Kidney (tissue), 14 donors: ENCODE data around the gene APBA1. TPM values are rescaled to one million over a fixed set of nuclear protein-coding genes. Genes with fewer than 3 reads are reported as not detected.

Experiments used
- DNase-seq, 5 donors: peaks; one replicate each; pipeline ENCODE4 v3.0.0-alpha.2; 2013 to 2020
- FAIRE-seq: peaks from 2 replicates; lab custom pipeline; 2012; peaks lifted over from hg19 to GRCh38; lab: Jason Lieb, UNC
- H3K27ac ChIP-seq, 2 donors: one replicate each; pipeline ENCODE4 v1.7.0; 2013; ENCODE audit warnings: low read depth in 2 of 2, low read length in 2 of 2, inconsistent platforms in 1 of 2
- H3K27me3 ChIP-seq: one replicate; pipeline ENCODE4 v1.7.1; 2013; ENCODE audit warnings: low read length, inconsistent platforms; ENCODE audit not compliant: control insufficient read depth, insufficient read depth
- H3K36me3 ChIP-seq, 3 donors: one replicate each; pipeline versions ENCODE4 v1.7.0 to v1.7.1; 2013; ENCODE audit warnings: low read length in 3 of 3, control low read depth in 1 of 3, inconsistent platforms in 1 of 3; ENCODE audit not compliant: insufficient read depth in 3 of 3, control insufficient read depth in 2 of 3
- H3K4me1 ChIP-seq, 3 donors: one replicate each; pipeline versions ENCODE4 v1.7.0 to v1.7.1; 2013; ENCODE audit warnings: low read length in 3 of 3, inconsistent platforms in 1 of 3, low read depth in 1 of 3; ENCODE audit not compliant: control insufficient read depth in 2 of 3, insufficient read depth in 2 of 3
- H3K4me3 ChIP-seq, 3 donors: one replicate each; pipeline versions ENCODE4 v1.7.0 to v1.8.1; 2013; ENCODE audit warnings: low read length in 3 of 3, control low read depth in 1 of 3, inconsistent platforms in 1 of 3
- H3K9ac ChIP-seq, 3 donors: one replicate each; pipeline versions ENCODE4 v1.7.0 to v1.7.1; 2013; ENCODE audit warnings: low read length in 3 of 3, control low read depth in 1 of 3, inconsistent platforms in 1 of 3
- H3K9me3 ChIP-seq, 3 donors: one replicate each; pipeline versions ENCODE4 v1.7.0 to v1.7.1; 2013; ENCODE audit warnings: low read length in 3 of 3, control low read depth in 1 of 3, inconsistent platforms in 1 of 3; ENCODE audit not compliant: control insufficient read depth in 2 of 3, insufficient read depth in 1 of 3
- intact Hi-C: fragments of 100-400 bp; cut with DNase I; formaldehyde crosslinking; loops from one replicate; pipeline ENCODE4 v1.11.1; 2022
- polyA plus RNA-seq: library from polyadenylated mRNA; stranded (reverse); fragments of 350-450 nt; fragmentation: Illumina TruSeq; extraction: RNeasy Lipid Tissue Mini Kit (QIAGEN cat#74804); gene quantifications from one replicate; pipeline ENCODE4 v1.2.3, GENCODE V29; 2014; ENCODE audit warnings: low read depth, low replicate concordance; ENCODE audit not compliant: insufficient read depth
- total RNA-seq: library from RNA; stranded (reverse); fragmentation: NEBNext Ultra II Directional; extraction: Animal tissue kit (Norgen Biotek cat#: 25700); gene quantifications from one replicate; pipeline ENCODE4 v1.2.1, GENCODE V29; 2021
- TF ChIP-seq, protein P1 (sequence below): IDR thresholded peaks from 3 replicates; pipeline ENCODE4 v1.5.1; 2012; ENCODE audit warnings: mild to moderate bottlenecking, moderate library complexity, borderline replicate concordance; ENCODE audit not compliant: insufficient read depth; ENCODE audit errors: extremely low read depth
- donor health status: control.
- donor health status: control.
- donor health status: control.
- donor health status: control.
- donor health status: control.
- donor health status: DM: yes; HTN: yes; CAD: no.
- donor health status: Normal renal cell carcinoma (clear cell type).

APBA1 gene
- total and polyA plus RNA-seq, 2 donors from 2014 or later, result 1.3 to 5.1 TPM

GRCh38 chr9:69391946-69392345, 280.2 kb downstream of the APBA1 start:
- no peaks in the 10 kb centered on the region for H3K36me3 ChIP-seq
- H3K9ac ChIP-seq, result no peak overlapping the region
- no peak for FAIRE-seq
- no peaks in the 10 kb centered on the region for H3K27me3 ChIP-seq
- no peak overlapping the region for H3K4me3 ChIP-seq
- DNase-seq, result peak in 2 of 5 donors; percentile 23 to 66
- TF ChIP-seq, protein P1, sequence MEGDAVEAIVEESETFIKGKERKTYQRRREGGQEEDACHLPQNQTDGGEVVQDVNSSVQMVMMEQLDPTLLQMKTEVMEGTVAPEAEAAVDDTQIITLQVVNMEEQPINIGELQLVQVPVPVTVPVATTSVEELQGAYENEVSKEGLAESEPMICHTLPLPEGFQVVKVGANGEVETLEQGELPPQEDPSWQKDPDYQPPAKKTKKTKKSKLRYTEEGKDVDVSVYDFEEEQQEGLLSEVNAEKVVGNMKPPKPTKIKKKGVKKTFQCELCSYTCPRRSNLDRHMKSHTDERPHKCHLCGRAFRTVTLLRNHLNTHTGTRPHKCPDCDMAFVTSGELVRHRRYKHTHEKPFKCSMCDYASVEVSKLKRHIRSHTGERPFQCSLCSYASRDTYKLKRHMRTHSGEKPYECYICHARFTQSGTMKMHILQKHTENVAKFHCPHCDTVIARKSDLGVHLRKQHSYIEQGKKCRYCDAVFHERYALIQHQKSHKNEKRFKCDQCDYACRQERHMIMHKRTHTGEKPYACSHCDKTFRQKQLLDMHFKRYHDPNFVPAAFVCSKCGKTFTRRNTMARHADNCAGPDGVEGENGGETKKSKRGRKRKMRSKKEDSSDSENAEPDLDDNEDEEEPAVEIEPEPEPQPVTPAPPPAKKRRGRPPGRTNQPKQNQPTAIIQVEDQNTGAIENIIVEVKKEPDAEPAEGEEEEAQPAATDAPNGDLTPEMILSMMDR, result no peak
- intact Hi-C loops, result no loop called here
- H3K9me3 ChIP-seq, result no peaks in the 10 kb centered on the region
- H3K27ac ChIP-seq, result no peak overlapping the region
- H3K4me1 ChIP-seq, result peaks cover 0 to 10% (median 7%) of the 10 kb centered on the region in 3 donors

DNA sequence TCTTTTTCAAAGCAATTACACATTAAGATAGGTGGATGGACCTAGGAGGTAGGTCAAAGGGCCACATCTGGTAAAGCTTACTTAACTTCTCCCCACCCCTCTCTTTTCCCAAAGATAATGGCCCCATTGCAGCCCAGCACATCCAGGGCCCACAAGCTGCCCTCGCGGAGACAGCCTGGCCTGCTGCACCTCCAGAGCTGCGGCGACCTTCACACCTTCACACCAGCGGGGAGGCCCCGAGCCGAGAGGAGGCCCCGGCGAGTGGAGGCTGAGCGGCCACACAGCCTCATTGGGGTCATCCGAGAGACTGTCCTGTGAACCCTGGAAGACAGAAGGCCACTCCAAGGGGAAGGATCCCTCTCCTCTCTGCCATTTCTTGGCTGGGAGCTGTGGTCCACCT, 280.7 kb downstream of the APBA1 start:
- no peak overlapping the region for H3K27ac ChIP-seq
- H3K4me1 ChIP-seq, result peaks cover 0 to 10% (median 7%) of the 10 kb centered on the region in 3 donors
- FAIRE-seq, result no peak
- intact Hi-C loops, result no loop called here
- no peaks in the 10 kb centered on the region for H3K9me3 ChIP-seq
- no peaks in the 10 kb centered on the region for H3K27me3 ChIP-seq
- no peak for DNase-seq
- TF ChIP-seq, protein P1, result no peak
- H3K36me3 ChIP-seq, result no peaks in the 10 kb centered on the region
- no peak overlapping the region for H3K4me3 ChIP-seq
- no peak overlapping the region for H3K9ac ChIP-seq

- Histone ChIP-seq H3K36me3 (no peaks in the 10 kb centered on the region), H3K4me1 (peaks cover 0 to 10% (median 7%) of the 10 kb centered on the region in 3 donors), H3K9me3 (no peaks in the 10 kb centered on the region), H3K27ac (no peak overlapping the region), H3K4me3 (no peak overlapping the region), H3K9ac (no peak overlapping the region), H3K27me3 (no peaks in the 10 kb centered on the region)
- TF ChIP-seq, protein P1, result no peak
- FAIRE-seq (no peak), DNase-seq (no peak)
- intact Hi-C loops, result no loop called here
Measured at GRCh38 chr9:69389437-69389995, 282.7 kb downstream of the APBA1 start.

DNA sequence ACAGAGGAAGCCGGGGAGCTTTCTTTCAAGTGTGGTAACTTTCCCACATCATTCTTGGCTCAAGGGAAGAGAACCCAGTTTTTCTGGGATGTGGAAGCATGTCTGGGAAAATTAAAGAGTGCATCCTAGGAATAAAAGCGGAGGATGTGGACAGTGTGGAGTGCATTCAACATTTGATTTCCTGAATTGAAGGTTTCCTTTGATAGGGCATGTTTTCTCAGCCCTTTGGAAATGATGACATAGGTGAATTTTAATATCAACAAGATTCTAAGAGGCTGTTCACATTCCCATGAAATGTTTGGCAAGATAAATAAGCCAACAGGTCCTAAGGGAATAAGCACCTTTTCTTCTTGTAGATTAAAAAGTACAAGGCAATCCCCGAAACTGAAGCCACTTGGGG, 283.6 kb downstream of the APBA1 start:
- no peak for FAIRE-seq
- no peak overlapping the region for H3K27ac ChIP-seq
- H3K4me1 ChIP-seq, result peaks cover 0 to 10% (median 7%) of the 10 kb centered on the region in 3 donors

More for the DNA sequence above, 283.6 kb downstream of the APBA1 start:
- DNase-seq, result no peak
- H3K4me3 ChIP-seq, result no peak overlapping the region
- no peaks in the 10 kb centered on the region for H3K36me3 ChIP-seq
- H3K9me3 ChIP-seq, result no peaks in the 10 kb centered on the region
- TF ChIP-seq, protein P1, result no peak
- no peak overlapping the region for H3K9ac ChIP-seq
- no peaks in the 10 kb centered on the region for H3K27me3 ChIP-seq
- intact Hi-C loops, result no loop called here
